ENCODE measurements around the gene FXR1.

GRCh38 chr3:181025204-181025603 lies 112.7 kb downstream of the FXR1 start:
- TF ChIP-seq CTCF (conservative IDR thresholded peaks at IDR 0.05) = no peak
- TF ChIP-seq EZH2 (IDR thresholded peaks at IDR 0.05; ENCODE audit: low read depth) = no peak

Data from PC-9 (cell line).